ENCODE results near the gene C17orf50.

DNA sequence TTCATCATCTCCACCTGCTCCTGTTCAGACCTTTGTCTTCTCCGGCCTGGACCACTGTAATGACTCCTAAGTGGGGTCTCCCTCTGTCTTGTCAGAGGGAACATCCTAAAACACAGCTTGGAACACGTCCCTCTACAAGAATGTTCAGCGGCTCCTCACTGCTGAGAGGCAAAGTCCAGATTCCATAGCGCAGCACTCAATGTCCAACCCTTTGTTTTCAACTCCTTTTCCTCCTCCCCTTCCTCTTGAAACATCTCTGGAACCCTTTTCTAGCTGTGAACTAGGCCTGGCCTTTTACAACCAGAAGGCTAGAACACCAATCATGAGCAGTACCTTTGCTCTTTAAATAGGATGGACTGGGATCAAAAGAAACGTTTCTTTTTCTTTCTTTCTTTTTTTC is 914 bp downstream of the C17orf50 start:
- TF ChIP-seq, protein P1, sequence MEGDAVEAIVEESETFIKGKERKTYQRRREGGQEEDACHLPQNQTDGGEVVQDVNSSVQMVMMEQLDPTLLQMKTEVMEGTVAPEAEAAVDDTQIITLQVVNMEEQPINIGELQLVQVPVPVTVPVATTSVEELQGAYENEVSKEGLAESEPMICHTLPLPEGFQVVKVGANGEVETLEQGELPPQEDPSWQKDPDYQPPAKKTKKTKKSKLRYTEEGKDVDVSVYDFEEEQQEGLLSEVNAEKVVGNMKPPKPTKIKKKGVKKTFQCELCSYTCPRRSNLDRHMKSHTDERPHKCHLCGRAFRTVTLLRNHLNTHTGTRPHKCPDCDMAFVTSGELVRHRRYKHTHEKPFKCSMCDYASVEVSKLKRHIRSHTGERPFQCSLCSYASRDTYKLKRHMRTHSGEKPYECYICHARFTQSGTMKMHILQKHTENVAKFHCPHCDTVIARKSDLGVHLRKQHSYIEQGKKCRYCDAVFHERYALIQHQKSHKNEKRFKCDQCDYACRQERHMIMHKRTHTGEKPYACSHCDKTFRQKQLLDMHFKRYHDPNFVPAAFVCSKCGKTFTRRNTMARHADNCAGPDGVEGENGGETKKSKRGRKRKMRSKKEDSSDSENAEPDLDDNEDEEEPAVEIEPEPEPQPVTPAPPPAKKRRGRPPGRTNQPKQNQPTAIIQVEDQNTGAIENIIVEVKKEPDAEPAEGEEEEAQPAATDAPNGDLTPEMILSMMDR (IDR thresholded peaks at IDR 0.05) = no peak
- no peak for TF ChIP-seq POLR2A (IDR thresholded peaks at IDR 0.05; ENCODE audit: low read length)
- TF ChIP-seq POLR2AphosphoS2 (conservative IDR thresholded peaks at IDR 0.05; ENCODE audit: low read length) = no peak

All from A549 (cell line).